Measurements from ENCODE around the gene CNRIP1.
A peak's percentile ranks its signal among the peaks of the same experiment; 100 is the strongest.

The CNRIP1 gene

GRCh38 chr2:68365087-68365486 is 45.3 kb upstream of the CNRIP1 start, which contains the start of gene PLEK:
PLEK (plus strand) TSS chr2:68365282; CDS start chr2:68365352, 70 bp downstream.
- no peak within 1 kb of the TSS for H3K27ac Mint-ChIP-seq
- H3K36me3 Mint-ChIP-seq (ENCODE audit: low read depth): no peaks in the 10 kb centered on the region
- TF ChIP-seq, protein P1, sequence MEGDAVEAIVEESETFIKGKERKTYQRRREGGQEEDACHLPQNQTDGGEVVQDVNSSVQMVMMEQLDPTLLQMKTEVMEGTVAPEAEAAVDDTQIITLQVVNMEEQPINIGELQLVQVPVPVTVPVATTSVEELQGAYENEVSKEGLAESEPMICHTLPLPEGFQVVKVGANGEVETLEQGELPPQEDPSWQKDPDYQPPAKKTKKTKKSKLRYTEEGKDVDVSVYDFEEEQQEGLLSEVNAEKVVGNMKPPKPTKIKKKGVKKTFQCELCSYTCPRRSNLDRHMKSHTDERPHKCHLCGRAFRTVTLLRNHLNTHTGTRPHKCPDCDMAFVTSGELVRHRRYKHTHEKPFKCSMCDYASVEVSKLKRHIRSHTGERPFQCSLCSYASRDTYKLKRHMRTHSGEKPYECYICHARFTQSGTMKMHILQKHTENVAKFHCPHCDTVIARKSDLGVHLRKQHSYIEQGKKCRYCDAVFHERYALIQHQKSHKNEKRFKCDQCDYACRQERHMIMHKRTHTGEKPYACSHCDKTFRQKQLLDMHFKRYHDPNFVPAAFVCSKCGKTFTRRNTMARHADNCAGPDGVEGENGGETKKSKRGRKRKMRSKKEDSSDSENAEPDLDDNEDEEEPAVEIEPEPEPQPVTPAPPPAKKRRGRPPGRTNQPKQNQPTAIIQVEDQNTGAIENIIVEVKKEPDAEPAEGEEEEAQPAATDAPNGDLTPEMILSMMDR (IDR thresholded peaks at IDR 0.05; ENCODE audit: unreplicated experiment in 3 of 3): no peak
- H3K4me3 Mint-ChIP-seq: no peak within 1 kb of the TSS
- H3K4me1 Mint-ChIP-seq: peaks cover 5% of the 10 kb centered on the region
- peaks cover 12% of the 10 kb centered on the region for H3K27me3 Mint-ChIP-seq (ENCODE audit: low read depth)
- peaks cover 2% of the 10 kb centered on the region for H3K9me3 Mint-ChIP-seq

DNA sequence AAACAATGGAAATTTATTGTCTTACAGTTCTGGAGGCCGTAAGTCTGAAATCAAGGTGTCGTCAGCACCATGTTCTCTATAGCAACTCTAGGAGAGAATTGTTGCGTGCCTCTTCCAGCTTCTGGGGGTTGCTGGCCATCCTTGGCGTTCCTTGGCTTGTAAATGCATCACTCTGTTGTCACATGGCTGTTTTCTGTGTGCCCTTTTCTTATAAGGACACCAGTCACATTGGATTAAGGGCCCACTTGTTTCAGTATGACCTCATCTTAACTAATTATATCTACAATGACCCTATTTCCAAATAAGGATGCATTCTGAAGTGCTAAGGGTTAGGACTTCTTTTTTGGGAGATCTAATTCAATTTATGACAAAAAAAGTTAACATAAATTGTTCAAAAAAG is 44.0 kb upstream of the CNRIP1 start:
- Mint-ChIP-seq H3K36me3 (ENCODE audit: low read depth) (no peaks in the 10 kb centered on the region), H3K4me3 (no peak overlapping the region), H3K27me3 (ENCODE audit: low read depth) (peaks cover 8% of the 10 kb centered on the region), H3K9me3 (peaks cover 2% of the 10 kb centered on the region), H3K4me1 (peaks cover 3% of the 10 kb centered on the region), H3K27ac (no peak overlapping the region)
- TF ChIP-seq, protein P1 (IDR thresholded peaks at IDR 0.05; ENCODE audit: unreplicated experiment in 3 of 3): no peak

DNA sequence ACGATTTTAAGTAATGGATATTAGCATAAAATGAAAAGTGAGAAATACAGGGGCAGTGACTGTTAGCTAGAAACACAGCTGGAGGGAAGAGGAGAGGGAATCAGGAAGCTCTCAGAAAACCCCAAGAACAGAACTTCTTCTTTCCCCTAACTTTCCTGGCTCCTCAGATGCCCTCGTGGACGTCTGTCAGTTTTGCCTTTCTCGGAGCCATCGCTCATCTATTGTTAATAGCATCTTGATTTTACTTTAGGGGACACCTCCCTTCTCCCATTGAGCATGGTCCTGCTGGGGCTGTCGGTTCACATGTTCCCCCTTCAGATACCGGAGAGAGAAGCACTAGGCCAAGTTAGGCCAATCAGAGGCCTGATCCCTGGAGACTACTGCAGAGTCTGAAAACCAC is 43.0 kb upstream of the CNRIP1 start:
- peaks cover 6% of the 10 kb centered on the region for H3K27me3 Mint-ChIP-seq (ENCODE audit: low read depth)
- H3K9me3 Mint-ChIP-seq: peaks cover 2% of the 10 kb centered on the region
- TF ChIP-seq, protein P1 (IDR thresholded peaks at IDR 0.05; ENCODE audit: unreplicated experiment in 3 of 3): no peak
- H3K4me1 Mint-ChIP-seq: no peaks in the 10 kb centered on the region
- no peaks in the 10 kb centered on the region for H3K36me3 Mint-ChIP-seq (ENCODE audit: low read depth)
- no peak overlapping the region for H3K27ac Mint-ChIP-seq
- H3K4me3 Mint-ChIP-seq: no peak overlapping the region

GRCh38 chr2:68362069-68362468 is 42.3 kb upstream of the CNRIP1 start:
- no peaks in the 10 kb centered on the region for H3K36me3 Mint-ChIP-seq (ENCODE audit: low read depth)
- peaks cover 6% of the 10 kb centered on the region for H3K27me3 Mint-ChIP-seq (ENCODE audit: low read depth)
- TF ChIP-seq, protein P1 (IDR thresholded peaks at IDR 0.05; ENCODE audit: unreplicated experiment in 3 of 3): peak; percentile 33 to 52 (median 43)
- H3K4me3 Mint-ChIP-seq: no peak overlapping the region
- peaks cover 2% of the 10 kb centered on the region for H3K9me3 Mint-ChIP-seq
- no peak overlapping the region for H3K27ac Mint-ChIP-seq
- H3K4me1 Mint-ChIP-seq: no peaks in the 10 kb centered on the region

- no peak overlapping the region for H3K4me3 Mint-ChIP-seq
- H3K4me1 Mint-ChIP-seq: no peaks in the 10 kb centered on the region
- no peaks in the 10 kb centered on the region for H3K36me3 Mint-ChIP-seq (ENCODE audit: low read depth)
- H3K9me3 Mint-ChIP-seq: peaks cover 2% of the 10 kb centered on the region
- no peak overlapping the region for H3K27ac Mint-ChIP-seq
- no peaks in the 10 kb centered on the region for H3K27me3 Mint-ChIP-seq (ENCODE audit: low read depth)
- TF ChIP-seq, protein P1 (IDR thresholded peaks at IDR 0.05; ENCODE audit: unreplicated experiment in 3 of 3): no peak
These were observed 40.1 kb upstream of the CNRIP1 start for GRCh38 chr2:68359889-68360288.

- TF ChIP-seq, protein P1 (IDR thresholded peaks at IDR 0.05; ENCODE audit: unreplicated experiment in 3 of 3): peak in 1 of 3 experiments; percentile 13
- H3K4me1 Mint-ChIP-seq: no peaks in the 10 kb centered on the region
- H3K27me3 Mint-ChIP-seq (ENCODE audit: low read depth): no peaks in the 10 kb centered on the region
- peaks cover 2% of the 10 kb centered on the region for H3K9me3 Mint-ChIP-seq
- no peaks in the 10 kb centered on the region for H3K36me3 Mint-ChIP-seq (ENCODE audit: low read depth)
- H3K27ac Mint-ChIP-seq: no peak overlapping the region
- no peak overlapping the region for H3K4me3 Mint-ChIP-seq
These were observed 38.0 kb upstream of the CNRIP1 start for GRCh38 chr2:68357605-68358337.

Data from nephron (organoid).